ENCODE data around the gene LGALS9C.
"Not testable (repeated sequence)": the region's sequence is repeated elsewhere in the genome, so short reads cannot be mapped to it uniquely, and the experiment has no call there.

LGALS9C gene

DNA sequence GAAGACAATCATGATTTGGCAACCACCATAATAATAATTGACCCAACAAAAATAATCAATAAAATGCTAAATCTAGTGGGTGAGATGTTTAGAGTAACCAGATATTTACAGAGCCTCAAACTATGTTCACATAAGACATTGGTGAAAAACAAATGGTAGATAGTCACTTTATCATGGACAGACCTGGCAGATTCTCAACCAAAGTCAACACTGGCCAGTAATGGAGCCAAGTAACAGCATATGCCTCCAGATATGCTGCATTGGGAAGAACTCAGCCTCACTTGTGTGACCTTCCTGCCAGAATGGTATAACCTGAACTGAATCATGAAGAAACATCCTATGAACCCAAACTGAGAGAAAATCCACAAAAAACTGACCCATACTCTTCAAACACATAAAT is 53.8 kb downstream of the LGALS9C start:
- not testable (repeated sequence) for DNase-seq (ENCODE audit: low read depth)

DNA sequence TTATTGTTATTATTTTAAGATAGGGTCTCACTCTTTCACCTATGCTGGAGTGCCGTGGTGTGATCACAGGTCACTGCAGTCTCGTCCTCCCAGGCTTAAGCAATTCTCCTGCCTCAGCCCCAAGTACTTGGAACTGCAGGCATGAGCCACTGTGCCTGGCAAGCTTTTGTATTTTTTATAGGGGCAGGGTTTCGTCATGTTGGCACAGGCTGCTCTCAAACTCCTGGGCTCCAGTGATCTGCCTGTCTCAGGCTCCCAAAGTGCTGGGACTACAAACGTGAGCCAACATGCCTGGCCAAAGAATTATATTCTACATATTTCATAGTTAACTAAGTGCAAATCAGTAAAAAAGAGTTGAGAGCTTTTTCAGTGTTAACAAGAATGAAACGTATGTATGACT is 65.6 kb downstream of the LGALS9C start:
- not testable (repeated sequence) for DNase-seq (ENCODE audit: low read depth)

DNA sequence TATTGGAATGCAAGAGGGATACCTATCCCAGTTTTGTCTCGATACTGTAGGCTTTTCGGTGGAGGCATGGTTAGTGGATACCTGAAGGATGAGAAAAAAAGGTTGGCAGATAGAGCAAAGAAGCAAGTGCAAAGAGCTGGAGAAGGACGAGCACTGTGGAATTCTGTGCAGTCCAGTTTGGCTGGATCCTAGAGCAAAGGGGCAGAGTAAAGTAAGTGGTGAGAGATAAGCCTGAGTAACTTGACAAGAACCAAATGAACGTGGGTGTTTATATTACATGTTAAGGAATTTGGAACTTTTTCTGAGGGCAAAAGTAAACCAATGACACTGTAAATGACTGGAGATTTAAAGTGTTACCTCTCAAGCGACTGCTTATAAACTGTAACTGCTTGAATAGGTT is 66.3 kb downstream of the LGALS9C start:
- DNase-seq (ENCODE audit: low read depth), result not testable (repeated sequence)

Data from activated T-cell treated with anti-CD3 and anti-CD28 coated beads for 24 hours (primary cell).